ENCODE measurements around the gene ZNF234.
"Not testable (repeated sequence)": the region's sequence is repeated elsewhere in the genome, so short reads cannot be mapped to it uniquely, and the experiment has no call there.

The ZNF234 gene

GRCh38 chr19:44141191-44142058, at the start of gene ZNF234:
Gene ZNF234, plus strand, starts transcription at chr19:44141554. Its CDS starts 3,079 bp downstream, at chr19:44144633.
- peak; percentile 73 for DNase-seq

GRCh38 chr19:44092108-44092507, 49.2 kb upstream of the ZNF234 start:
- no peak for DNase-seq

- DNase-seq, result peak; percentile 67
These were observed 47.2 kb upstream of the ZNF234 start, which contains the start of gene ZNF224 for GRCh38 chr19:44093931-44094765. Gene ZNF224, plus strand, starts transcription at chr19:44094361. Its CDS starts 3,513 bp downstream, at chr19:44097874.

- DNase-seq, result no peak
These were observed 33.6 kb upstream of the ZNF234 start for GRCh38 chr19:44107751-44108150.

GRCh38 chr19:44109458-44109857, 31.9 kb upstream of the ZNF234 start:
- no peak for DNase-seq

DNA sequence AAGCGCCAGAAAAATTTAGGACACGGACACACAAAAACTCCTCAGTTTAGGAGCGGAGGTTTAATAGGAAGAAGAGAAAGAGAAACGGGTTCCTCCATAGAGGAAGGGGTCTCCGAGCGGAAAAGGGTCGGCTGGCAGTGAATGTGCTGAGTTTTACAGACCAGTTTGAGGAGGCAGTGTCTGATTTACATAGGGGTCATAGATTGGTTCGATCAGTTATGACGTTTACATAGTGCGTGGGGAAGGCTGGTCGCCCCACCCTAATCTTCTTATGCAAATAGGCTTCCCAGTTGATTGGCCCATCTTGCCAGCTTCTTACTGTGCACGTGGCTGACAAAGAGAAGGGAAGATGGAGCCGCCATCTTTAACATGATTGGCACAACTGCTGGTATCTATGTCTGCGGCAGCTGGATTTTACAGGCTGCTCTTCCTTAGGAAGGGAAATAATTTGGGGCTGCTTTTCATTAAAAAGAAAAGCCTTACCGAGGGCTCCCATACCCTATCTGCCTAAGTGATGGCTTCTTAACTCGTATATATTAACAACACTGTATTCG, 29.4 kb upstream of the ZNF234 start:
- no peak for DNase-seq

- no peak for DNase-seq
These were observed 28.6 kb upstream of the ZNF234 start for GRCh38 chr19:44112802-44113137.

DNA sequence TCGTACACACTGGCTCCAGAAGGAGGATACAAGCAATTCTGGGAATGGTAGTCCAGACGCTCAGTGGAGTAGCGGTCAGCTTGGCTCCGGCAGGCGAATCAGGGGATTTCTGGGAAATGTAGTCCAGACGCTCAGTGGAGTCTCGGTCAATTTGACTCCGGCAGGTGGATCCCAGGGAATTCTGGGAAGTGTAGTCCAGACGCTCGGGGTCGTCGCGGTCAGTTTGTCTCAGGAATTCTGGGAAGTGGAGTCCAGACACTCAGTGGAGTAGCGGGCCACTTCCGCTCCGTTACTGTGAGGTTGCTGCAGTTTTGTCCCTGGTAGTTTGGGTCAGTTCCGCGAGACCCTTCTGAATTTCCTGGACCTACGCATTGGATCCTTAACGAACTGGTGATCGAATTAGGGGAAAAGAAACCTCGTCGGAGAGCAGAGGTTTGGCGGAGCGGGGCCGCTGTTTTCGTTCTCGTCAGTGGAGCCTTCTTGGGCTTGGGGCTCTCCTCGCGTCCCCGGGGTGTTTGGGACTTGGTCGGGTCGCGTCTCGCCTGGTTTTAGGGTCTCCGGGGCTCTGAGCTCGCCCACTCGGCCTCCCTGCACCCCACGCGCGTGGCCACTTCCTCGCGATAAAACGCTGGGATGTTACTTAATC, 28.1 kb upstream of the ZNF234 start, which contains the start of gene ZNF225:
ZNF225 (plus strand) TSS at position 262 of the 646 bp plus-strand sequence. CDS start 2,429 bp downstream, outside the sequence.
- DNase-seq, result peak; percentile 66

- no peak for DNase-seq
These were observed 27.5 kb upstream of the ZNF234 start for GRCh38 chr19:44113784-44114390.

GRCh38 chr19:44121162-44121561, 20.2 kb upstream of the ZNF234 start:
- DNase-seq, result not testable (repeated sequence)

GRCh38 chr19:44131955-44132354, 9.4 kb upstream of the ZNF234 start:
- no peak for DNase-seq

GRCh38 chr19:44142059-44142433, 692 bp downstream of the ZNF234 start:
- no peak for DNase-seq

- no peak for DNase-seq
These were observed 8.4 kb downstream of the ZNF234 start for GRCh38 chr19:44149776-44150175.

DNA sequence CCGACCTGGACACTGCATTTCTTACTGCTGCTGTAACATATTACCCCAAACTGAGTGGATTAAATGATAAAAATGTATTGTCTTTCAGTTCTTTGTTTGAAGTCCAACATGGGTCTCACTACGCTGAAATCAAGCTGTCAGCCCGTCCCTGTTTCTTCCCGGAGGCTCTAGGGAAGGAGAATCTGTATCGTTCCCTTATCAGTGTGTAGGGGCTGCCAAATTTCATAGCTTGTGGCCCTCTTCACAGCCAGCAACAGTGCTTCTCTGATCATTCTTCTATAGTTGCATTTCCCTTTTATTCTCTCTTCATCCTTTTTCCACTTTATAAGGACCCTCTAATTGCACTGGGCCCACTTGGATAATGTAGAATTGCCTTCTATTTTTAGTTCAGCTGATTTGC, 10.1 kb downstream of the ZNF234 start:
- DNase-seq, result no peak

GRCh38 chr19:44156475-44156874, 15.1 kb downstream of the ZNF234 start:
- DNase-seq, result no peak

DNA sequence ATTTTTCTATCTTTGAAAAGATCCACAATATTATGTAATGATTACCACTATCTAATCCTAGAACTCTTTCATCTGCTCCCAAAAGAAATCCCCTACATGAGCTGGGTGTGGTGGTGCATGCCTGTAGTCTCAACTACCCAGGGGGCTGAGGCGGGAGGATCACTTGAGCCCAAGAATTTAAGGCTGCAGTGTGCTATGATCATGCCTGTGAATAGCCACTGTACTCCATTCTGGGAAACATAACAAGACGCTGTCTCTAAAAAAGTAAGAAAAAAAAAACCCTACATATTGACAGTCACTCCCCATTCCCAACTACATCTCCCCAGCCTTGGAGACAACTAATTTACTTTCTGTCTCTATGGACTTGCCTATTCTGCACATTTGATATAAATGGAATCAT, 22.4 kb downstream of the ZNF234 start:
- no peak for DNase-seq

GRCh38 chr19:44164327-44164672, 22.9 kb downstream of the ZNF234 start:
- no peak for DNase-seq

DNA sequence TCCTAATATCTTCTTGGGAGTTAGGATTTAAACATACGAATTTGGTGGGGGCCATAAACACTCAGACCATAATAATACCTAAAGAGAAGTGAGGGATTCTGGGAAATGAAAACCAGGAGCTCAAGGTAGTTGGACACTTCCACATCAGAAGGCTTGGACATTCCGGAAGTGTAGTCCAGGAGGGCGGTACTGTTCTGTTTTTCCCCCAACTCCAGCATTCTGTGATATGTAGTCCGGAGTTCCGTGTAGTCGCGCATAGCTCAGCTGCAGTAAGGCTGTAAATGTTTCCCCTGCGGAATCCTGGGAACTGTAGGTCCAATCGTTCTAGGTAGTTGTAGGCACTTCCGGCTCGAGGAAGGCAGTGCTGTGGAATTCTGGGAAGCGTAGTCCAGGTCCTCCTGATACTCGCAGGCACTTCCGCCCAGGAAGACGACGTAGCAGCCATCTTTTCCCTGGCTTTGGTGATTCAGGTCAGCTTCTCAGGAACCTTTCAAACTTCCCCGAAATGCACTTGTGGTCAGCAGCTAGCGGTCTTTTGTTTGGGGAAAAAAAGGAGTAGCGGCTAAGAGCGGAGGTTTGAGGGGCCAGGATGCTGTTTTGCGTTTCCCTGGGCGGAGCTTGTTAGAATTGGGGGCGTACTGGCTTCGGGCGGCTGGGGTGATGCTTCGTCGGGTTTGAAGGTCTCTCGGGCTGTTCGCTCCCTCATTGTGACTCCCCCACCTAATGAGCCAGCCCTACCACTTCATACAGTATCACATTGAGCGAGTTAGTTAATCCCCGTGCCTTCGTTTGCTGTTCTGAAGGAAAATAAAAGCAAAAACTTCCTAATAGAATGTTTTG, 23.5 kb downstream of the ZNF234 start, which contains the start of gene ZNF226:
ZNF226 (plus strand) TSS at position 428 of the 840 bp plus-strand sequence. CDS start 4,981 bp downstream, outside the sequence.
- DNase-seq, result peak; percentile 72

GRCh38 chr19:44170660-44171059, 29.3 kb downstream of the ZNF234 start:
- not testable (repeated sequence) for DNase-seq

DNA sequence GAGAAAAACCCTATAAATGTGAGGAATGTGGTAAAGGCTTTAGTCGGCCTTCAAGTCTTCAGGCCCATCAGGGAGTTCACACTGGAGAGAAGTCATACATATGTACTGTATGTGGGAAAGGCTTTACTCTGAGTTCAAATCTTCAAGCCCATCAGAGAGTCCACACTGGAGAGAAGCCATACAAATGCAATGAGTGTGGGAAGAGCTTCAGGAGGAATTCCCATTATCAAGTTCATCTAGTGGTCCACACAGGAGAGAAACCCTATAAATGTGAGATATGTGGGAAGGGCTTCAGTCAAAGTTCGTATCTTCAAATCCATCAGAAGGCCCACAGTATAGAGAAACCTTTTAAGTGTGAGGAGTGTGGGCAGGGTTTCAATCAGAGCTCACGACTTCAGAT, 35.2 kb downstream of the ZNF234 start:
- no peak for DNase-seq

DNA sequence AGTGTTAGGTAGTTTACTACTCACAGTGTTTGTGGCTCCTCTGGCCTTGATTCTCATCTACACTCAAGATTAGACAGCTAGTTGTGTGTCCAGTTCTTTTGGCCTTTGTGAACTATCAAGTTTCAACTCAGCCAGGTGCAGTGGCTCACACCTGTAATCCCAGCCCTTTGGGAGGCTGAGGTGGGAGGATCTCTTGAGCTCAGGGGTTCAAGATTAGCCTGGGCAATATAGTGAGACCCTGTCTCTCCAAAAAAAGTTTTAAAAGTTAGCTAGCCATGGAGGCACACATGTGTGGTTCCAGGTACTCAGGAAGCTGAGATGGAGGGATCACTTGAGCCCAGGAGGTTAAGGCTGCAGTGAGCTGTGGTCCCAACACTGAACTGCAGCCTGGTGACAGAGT, 39.6 kb downstream of the ZNF234 start:
- DNase-seq, result no peak

All from activated T-cell treated with anti-CD3 and anti-CD28 coated beads for 4 hours (primary cell).